OCI-LY7 (cell line): ENCODE measurements around the gene FCSK. TPM values are rescaled to one million over a fixed set of nuclear protein-coding genes. Genes with fewer than 3 reads are reported as not detected.

Experiments used
- BruUV-seq: library from RNA; stranded (reverse); fragments of 400-500 nt; replicated peaks from 2 replicates; lab custom pipeline; 2021; lab: Mats Ljungman, UMichigan
- CTCF ChIA-PET: fragments of 300-600 bp; sonication (Branson Sonifier 250); formaldehyde crosslinking; loops from one replicate; lab custom pipeline; 2022; ENCODE audit warnings: antibody characterized with exemption; ENCODE audit not compliant: unreplicated experiment; lab: Charles Lee
- POLR2A ChIA-PET: fragments of 300-600 bp; sonication (Branson Sonifier 250); formaldehyde crosslinking; loops from one replicate; lab custom pipeline; 2022; ENCODE audit warnings: antibody characterized with exemption; lab: Charles Lee
- DNase-seq: peaks from one replicate; pipeline ENCODE4 v3.0.0-alpha.2; 2015; ENCODE audit warnings: low spot score
- H2AFZ ChIP-seq: fragments of 200-600 bp; sonication (generic), shearing (Covaris generic); 2 replicates; pipeline ENCODE4 v1.6.1; 2014; ENCODE audit warnings: mild to moderate bottlenecking, antibody characterized with exemption, low read length, moderate library complexity
- H3K27ac ChIP-seq: fragments of 200-600 bp; sonication (generic); 2 replicates; pipeline ENCODE4 v1.5.1; 2014; ENCODE audit warnings: mixed run types, low read depth, mild to moderate bottlenecking, moderate library complexity, low read length, inconsistent platforms; ENCODE audit not compliant: poor library complexity, severe bottlenecking
- H3K36me3 ChIP-seq: fragments of 200-600 bp; sonication (generic); 2 replicates; pipeline ENCODE4 v1.6.1; 2014; ENCODE audit warnings: mild to moderate bottlenecking, antibody characterized with exemption, low read length, moderate library complexity, mixed read lengths; ENCODE audit not compliant: insufficient read depth
- H3K4me1 ChIP-seq: fragments of 200-600 bp; sonication (generic); 2 replicates; pipeline ENCODE4 v1.5.1; 2014; ENCODE audit warnings: mild to moderate bottlenecking, low read length; ENCODE audit not compliant: insufficient read depth, poor library complexity, severe bottlenecking
- H3K4me2 ChIP-seq: fragments of 200-600 bp; sonication (generic); 2 replicates; pipeline ENCODE4 v1.6.1; 2014; ENCODE audit warnings: mild to moderate bottlenecking, low read length
- H3K4me3 ChIP-seq: fragments of 200-600 bp; sonication (generic); 2 replicates; pipeline ENCODE4 v1.5.1; 2014; ENCODE audit warnings: mild to moderate bottlenecking, low read depth, low read length; ENCODE audit not compliant: poor library complexity, severe bottlenecking
- H3K79me2 ChIP-seq: fragments of 200-600 bp; sonication (generic); 2 replicates; pipeline ENCODE4 v1.6.1; 2016; ENCODE audit warnings: low read depth, mild to moderate bottlenecking, low read length, moderate library complexity, mixed read lengths; ENCODE audit not compliant: insufficient read depth
- H3K9me2 ChIP-seq: fragments of 200-600 bp; sonication (generic); 2 replicates; pipeline ENCODE4 v1.6.1; 2016; ENCODE audit warnings: mild to moderate bottlenecking, low read length, mixed read lengths; ENCODE audit not compliant: insufficient read depth
- H3K9me3 ChIP-seq: fragments of 200-600 bp; sonication (generic); 2 replicates; pipeline ENCODE4 v1.6.1; 2014; ENCODE audit warnings: mild to moderate bottlenecking, mixed run types, low read length, mixed read lengths
- H4K20me1 ChIP-seq: fragments of 200-600 bp; sonication (generic); 2 replicates; pipeline ENCODE4 v1.6.1; 2014; ENCODE audit warnings: mild to moderate bottlenecking, antibody characterized with exemption, low read length, moderate library complexity, mixed read lengths; ENCODE audit not compliant: insufficient read depth
- EZH2phosphoT487 ChIP-seq: fragments of 200-600 bp; sonication (generic); IDR thresholded peaks from 2 replicates; pipeline ENCODE4 v1.6.1; 2018; ENCODE audit warnings: low read depth, borderline replicate concordance, mild to moderate bottlenecking, mixed run types, antibody characterized with exemption, low read length, moderate library complexity, mixed read lengths
- intact Hi-C: fragments of 100-400 bp; cut with micrococcal nuclease; formaldehyde crosslinking; loops from one replicate; pipeline ENCODE4 v1.10.0; 2022; ENCODE audit not compliant: unreplicated experiment
- total RNA-seq, 2 experiments: library from RNA; depleted of rRNA in 1 of 2; stranded (reverse); fragments of >200 nt in 1 of 2; shearing (Covaris generic) in 1 of 2; gene quantifications; 2 replicates each; pipeline ENCODE4 v1.2.3, GENCODE V29; 2014 to 2022
- TF ChIP-seq, protein P1 (sequence below): fragments of 200-600 bp; sonication (generic); conservative IDR thresholded peaks from 2 replicates; pipeline ENCODE4 v1.5.1; 2014; ENCODE audit warnings: mild to moderate bottlenecking, antibody characterized with exemption, low read length, moderate library complexity, mixed read lengths

The FCSK gene
- total RNA-seq, 2 experiments from 2014 or later = 6.8 to 14.3 TPM

DNA sequence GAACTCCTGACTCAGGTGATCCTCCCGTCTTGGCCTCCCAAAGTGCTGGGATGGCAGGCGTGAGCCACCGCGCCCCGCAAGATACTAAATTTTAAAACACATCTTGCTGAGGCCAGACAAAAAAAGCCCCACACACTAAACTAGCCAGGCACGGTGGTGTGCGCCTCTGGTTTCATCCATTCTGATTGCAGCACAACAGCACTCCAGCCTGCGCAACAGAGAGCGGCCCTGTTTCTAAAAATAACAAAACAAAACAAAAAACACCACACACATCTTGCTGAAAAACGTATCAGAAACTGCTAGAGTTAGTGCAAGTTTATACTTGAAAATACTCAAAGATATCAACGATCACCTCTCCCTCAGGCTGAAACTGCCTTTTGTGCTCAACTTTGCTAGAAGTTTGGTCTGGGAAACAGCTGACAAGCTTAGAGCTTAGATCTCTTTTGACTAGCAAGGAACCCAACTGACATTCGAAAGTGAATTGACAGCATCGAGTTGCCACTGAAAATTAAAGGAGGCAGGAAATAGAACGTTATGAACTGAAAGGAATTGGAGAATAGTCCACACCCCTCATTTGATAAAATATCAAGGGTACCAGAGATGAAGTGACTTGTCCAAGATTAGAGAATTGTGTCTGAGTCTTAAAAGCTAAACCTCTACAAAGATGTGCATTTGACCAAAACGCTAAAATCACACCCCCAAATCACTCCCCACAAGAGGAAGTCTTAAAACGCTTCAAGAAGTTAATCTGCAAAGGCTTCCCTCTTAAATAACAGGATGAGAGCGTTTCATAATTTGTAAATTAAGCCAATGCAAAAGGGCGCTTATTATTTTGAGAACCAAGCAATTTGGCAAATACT lies 68.1 kb downstream of the FCSK start:
- no TSS peak for BruUV-seq
- H3K79me2 ChIP-seq = peaks cover 68% of the 10 kb centered on the region
- peak overlapping the region; percentile 88 for H3K27ac ChIP-seq
- ChIA-PET POLR2A (interaction anchor here (0.5 to 1.9 kb wide), 12 partner anchors 10 to 769 kb away, joined by 3 to 13 read pairs (median 3); partner anchors contain the start of genes DDX19A and FCSK), CTCF (interaction anchor here (0.6 kb wide), 1 partner anchor 176 kb away, joined by 3 read pairs; no protein-coding TSS in a partner anchor)
- H3K36me3 ChIP-seq = peaks cover 48% of the 10 kb centered on the region
- peak; percentile 51 for DNase-seq
- peak overlapping the region; percentile 45 for H2AFZ ChIP-seq
- peak overlapping the region; percentile 87 for H3K4me2 ChIP-seq
- peak overlapping the region; percentile 99 for H3K4me3 ChIP-seq
- H3K9me3 ChIP-seq = no peaks in the 10 kb centered on the region
- TF ChIP-seq, protein P1, sequence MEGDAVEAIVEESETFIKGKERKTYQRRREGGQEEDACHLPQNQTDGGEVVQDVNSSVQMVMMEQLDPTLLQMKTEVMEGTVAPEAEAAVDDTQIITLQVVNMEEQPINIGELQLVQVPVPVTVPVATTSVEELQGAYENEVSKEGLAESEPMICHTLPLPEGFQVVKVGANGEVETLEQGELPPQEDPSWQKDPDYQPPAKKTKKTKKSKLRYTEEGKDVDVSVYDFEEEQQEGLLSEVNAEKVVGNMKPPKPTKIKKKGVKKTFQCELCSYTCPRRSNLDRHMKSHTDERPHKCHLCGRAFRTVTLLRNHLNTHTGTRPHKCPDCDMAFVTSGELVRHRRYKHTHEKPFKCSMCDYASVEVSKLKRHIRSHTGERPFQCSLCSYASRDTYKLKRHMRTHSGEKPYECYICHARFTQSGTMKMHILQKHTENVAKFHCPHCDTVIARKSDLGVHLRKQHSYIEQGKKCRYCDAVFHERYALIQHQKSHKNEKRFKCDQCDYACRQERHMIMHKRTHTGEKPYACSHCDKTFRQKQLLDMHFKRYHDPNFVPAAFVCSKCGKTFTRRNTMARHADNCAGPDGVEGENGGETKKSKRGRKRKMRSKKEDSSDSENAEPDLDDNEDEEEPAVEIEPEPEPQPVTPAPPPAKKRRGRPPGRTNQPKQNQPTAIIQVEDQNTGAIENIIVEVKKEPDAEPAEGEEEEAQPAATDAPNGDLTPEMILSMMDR = no peak
- TF ChIP-seq EZH2phosphoT487 = no peak
- intact Hi-C loops = loop anchor here (1.0 to 10.0 kb wide), 5 partner anchors 92 to 958 kb away; partner anchors contain the start of genes AARS1 and NFAT5
- H4K20me1 ChIP-seq = peaks cover 16% of the 10 kb centered on the region
- no peaks in the 10 kb centered on the region for H3K9me2 ChIP-seq
- H3K4me1 ChIP-seq = peaks cover 40% of the 10 kb centered on the region

GRCh38 chr16:70523076-70523742 lies 68.8 kb downstream of the FCSK start, which contains the start of gene COG4:
Gene COG4, minus strand, starts transcription at chr16:70523554. Its CDS starts 11 bp downstream, at chr16:70523543.
- H3K9me2 ChIP-seq = no peaks in the 10 kb centered on the region
- ChIA-PET POLR2A (interaction anchor here (0.5 to 1.9 kb wide), 13 partner anchors 9 to 769 kb away, joined by 3 to 13 read pairs (median 3); partner anchors contain the start of genes DDX19A and FCSK), CTCF (no interaction called here)
- H3K27ac ChIP-seq = peak within 1 kb of the TSS; percentile 88
- peak within 1 kb of the TSS; percentile 45 for H2AFZ ChIP-seq
- intact Hi-C loops = loop anchor here (1.0 to 10.0 kb wide), 5 partner anchors 92 to 958 kb away; partner anchors contain the start of genes AARS1 and NFAT5
- H3K79me2 ChIP-seq = peaks cover 76% of the 10 kb centered on the region
- peak within 1 kb of the TSS; percentile 87 for H3K4me2 ChIP-seq
- peaks cover 18% of the 10 kb centered on the region for H4K20me1 ChIP-seq
- H3K4me1 ChIP-seq = peaks cover 47% of the 10 kb centered on the region
- TF ChIP-seq, protein P1 = no peak
- TF ChIP-seq EZH2phosphoT487 = no peak
- DNase-seq = peak; percentile 95
- peaks cover 48% of the 10 kb centered on the region for H3K36me3 ChIP-seq
- TSS peak; percentile 94 for BruUV-seq
- H3K9me3 ChIP-seq = no peaks in the 10 kb centered on the region
- peak within 1 kb of the TSS; percentile 99 for H3K4me3 ChIP-seq
